Esophagus muscularis mucosa (tissue), 4 donors: Measurements from ENCODE around the gene PLCD1. TPM values are rescaled to one million over a fixed set of nuclear protein-coding genes. Genes with fewer than 3 reads are reported as not detected.
A peak's percentile ranks its signal among the peaks of the same experiment; 100 is the strongest.

Source experiments
- DNase-seq: peaks from one replicate; pipeline ENCODE4 v3.0.0-alpha.2; 2017; ENCODE audit errors: extremely low spot score
- H3K27ac ChIP-seq, 4 donors: fragments of 200-600 bp; sonication (generic); replicated peaks in 1 of 4; 1 replicate in 3 of 4; 2 replicates in 1 of 4; pipeline ENCODE4 v1.5.1; 2016 to 2019; ENCODE audit warnings: mild to moderate bottlenecking in 1 of 4
- H3K27me3 ChIP-seq, 4 donors: fragments of 200-600 bp; sonication (generic); one replicate each; pipeline versions ENCODE4 v1.5.1 to v1.6.0; 2016 to 2019
- H3K36me3 ChIP-seq, 4 donors: fragments of 200-600 bp; sonication (generic); one replicate each; pipeline ENCODE4 v1.5.1; 2016 to 2019
- H3K4me1 ChIP-seq, 4 donors: fragments of 200-600 bp; sonication (generic); one replicate each; pipeline ENCODE4 v1.5.1; 2016 to 2019
- H3K4me3 ChIP-seq, 4 donors: fragments of 200-600 bp; sonication (generic); 1 replicate in 2 of 4; 2 replicates in 2 of 4; pipeline ENCODE4 v1.5.1; 2016 to 2019; ENCODE audit warnings: mild to moderate bottlenecking in 4 of 4, moderate library complexity in 1 of 4
- H3K9me3 ChIP-seq, 4 donors: fragments of 200-600 bp; sonication (generic); 1 replicate in 3 of 4; 2 replicates in 1 of 4; pipeline ENCODE4 v1.5.1; 2016 to 2019
- CTCF ChIP-seq, 3 experiments: fragments of 200-600 bp in 2 of 3; fragments of 450-650 bp in 1 of 3; sonication (generic) in 2 of 3; IDR thresholded peaks; one replicate each; pipeline ENCODE4 v1.5.1; 2017 to 2019; ENCODE audit warnings: antibody characterized with exemption in 3 of 3, mild to moderate bottlenecking in 2 of 3, moderate library complexity in 1 of 3
- EP300 ChIP-seq: sonication (generic); formaldehyde crosslinking; IDR thresholded peaks from one replicate; pipeline ENCODE4 v1.6.1; 2017; ENCODE audit warnings: antibody characterized with exemption
- POLR2A ChIP-seq: fragments of 450-650 bp; IDR thresholded peaks from one replicate; pipeline ENCODE4 v1.6.1; 2017; ENCODE audit warnings: antibody characterized with exemption, moderate library complexity, mild to moderate bottlenecking, low read depth
- POLR2AphosphoS5 ChIP-seq, 2 donors: sonication (generic); formaldehyde crosslinking; IDR thresholded peaks; one replicate each; pipeline ENCODE4 v1.6.1; 2017; ENCODE audit warnings: antibody characterized with exemption in 2 of 2
- WGBS: methylation state at CpG from one replicate; pipeline ENCODE4 v1.1.5; 2018; 5-methylcytosine and 5-hydroxymethylcytosine counted together
- intact Hi-C: fragments of 100-400 bp; cut with DNase I; formaldehyde crosslinking; loops from one replicate; pipeline ENCODE4 v1.15.1; 2023
- total RNA-seq, 4 donors: library from RNA; depleted of rRNA; stranded (reverse); fragments of >200 nt; gene quantifications; one replicate each; pipeline versions ENCODE4 v1.1.0 to v1.2.1, GENCODE V29; 2016

The PLCD1 gene
- total RNA-seq, 4 donors from 2014 or later = 21.0 to 35.3 (median 28.5) TPM

DNA sequence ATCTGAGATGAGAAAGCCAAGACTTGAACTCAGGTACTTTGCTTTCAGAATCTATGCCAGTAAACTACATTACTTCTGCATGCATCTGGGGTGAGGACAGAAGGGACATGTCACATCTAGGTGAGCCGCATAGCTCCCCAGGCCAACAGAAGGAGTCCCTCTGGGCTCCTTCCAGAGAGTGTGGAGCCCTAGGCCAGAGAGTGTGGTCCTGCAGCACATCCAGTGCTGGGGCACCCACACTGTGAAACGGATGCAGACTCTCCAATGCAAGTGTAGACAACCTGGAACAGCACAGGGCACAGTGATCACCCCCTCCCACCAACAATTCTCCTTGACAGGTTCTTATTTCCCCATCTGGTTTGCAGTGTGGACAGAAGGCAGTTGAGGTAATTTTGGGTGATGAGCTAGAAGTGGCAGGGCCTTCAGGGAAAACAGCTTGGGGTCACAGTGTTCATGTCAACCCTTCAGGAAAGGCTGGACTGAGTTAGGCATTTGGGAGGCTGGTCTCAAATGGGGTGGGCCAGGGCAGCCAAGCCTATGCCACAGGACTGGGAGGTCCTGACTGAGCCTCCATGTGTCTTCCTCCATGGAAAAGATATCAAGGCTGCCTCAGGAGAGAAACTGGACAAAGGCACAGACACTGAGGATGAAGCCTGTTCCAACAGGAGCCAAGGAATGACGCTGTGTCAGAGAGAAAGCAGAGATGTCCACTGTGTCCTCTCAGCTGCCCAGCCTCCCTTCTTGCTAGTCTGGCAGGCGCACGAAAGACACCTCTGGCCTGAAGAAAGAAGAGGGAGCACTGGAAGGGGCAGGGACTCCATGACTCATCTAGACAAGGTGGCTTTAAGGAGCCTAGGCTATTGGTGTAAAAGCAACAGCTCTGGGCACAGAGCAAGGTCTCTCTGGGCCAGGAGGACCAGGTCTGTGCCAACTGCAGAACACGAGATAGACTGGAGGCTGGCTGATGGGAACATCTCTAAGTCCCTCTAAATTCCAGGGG lies 1.7 kb downstream of the PLCD1 start:
- no peaks in the 10 kb centered on the region for H3K36me3 ChIP-seq
- H3K9me3 ChIP-seq = no peaks in the 10 kb centered on the region
- 88% methylated on average over 6 of the region's 6 CpGs for WGBS
- DNase-seq = no peak
- peak overlapping the region in 1 of 4 donors; percentile 68 for H3K4me3 ChIP-seq
- H3K27me3 ChIP-seq = no peaks in the 10 kb centered on the region
- TF ChIP-seq POLR2AphosphoS5 (IDR thresholded peaks at IDR 0.05) (no peak), POLR2A (no peak), EP300 (no peak), CTCF (IDR thresholded peaks at IDR 0.05) (no peak)
- intact Hi-C loops = no loop called here
- H3K27ac ChIP-seq = peak overlapping the region; percentile 87 to 93 (median 90)
- peaks cover 32 to 67% (median 61%) of the 10 kb centered on the region in 4 donors for H3K4me1 ChIP-seq

DNA sequence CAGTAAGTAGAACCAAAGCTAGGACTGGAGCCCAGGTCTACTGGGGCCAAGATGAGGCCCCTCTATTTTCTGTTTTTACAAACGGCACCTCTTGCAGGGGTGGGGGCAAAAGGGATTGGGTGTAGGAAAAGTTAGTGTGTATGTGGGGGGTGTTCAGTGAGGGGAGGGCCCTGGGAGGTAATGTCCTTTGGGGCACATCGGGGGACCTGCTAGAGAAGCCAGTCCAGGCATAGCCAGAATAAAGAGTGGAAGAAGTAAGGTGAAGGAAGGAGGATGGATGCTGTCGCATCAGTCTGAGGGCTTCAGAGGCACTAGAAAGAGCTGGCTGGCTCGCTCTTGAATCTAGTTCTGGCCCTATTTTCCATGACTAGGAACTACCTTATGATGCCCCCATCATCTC lies 2.6 kb downstream of the PLCD1 start:
- peaks cover 32 to 67% (median 62%) of the 10 kb centered on the region in 4 donors for H3K4me1 ChIP-seq
- H3K36me3 ChIP-seq = no peaks in the 10 kb centered on the region
- no peaks in the 10 kb centered on the region for H3K27me3 ChIP-seq
- peak overlapping the region; percentile 91 to 95 (median 94) for H3K27ac ChIP-seq
- H3K4me3 ChIP-seq = no peak overlapping the region
- intact Hi-C loops = no loop called here
- DNase-seq = no peak
- TF ChIP-seq POLR2AphosphoS5 (IDR thresholded peaks at IDR 0.05) = no peak
- TF ChIP-seq CTCF (IDR thresholded peaks at IDR 0.05) = no peak
- TF ChIP-seq EP300 = no peak
- no peak for TF ChIP-seq POLR2A
- WGBS = 74% methylated on average over 4 of the region's 4 CpGs
- no peaks in the 10 kb centered on the region for H3K9me3 ChIP-seq

DNA sequence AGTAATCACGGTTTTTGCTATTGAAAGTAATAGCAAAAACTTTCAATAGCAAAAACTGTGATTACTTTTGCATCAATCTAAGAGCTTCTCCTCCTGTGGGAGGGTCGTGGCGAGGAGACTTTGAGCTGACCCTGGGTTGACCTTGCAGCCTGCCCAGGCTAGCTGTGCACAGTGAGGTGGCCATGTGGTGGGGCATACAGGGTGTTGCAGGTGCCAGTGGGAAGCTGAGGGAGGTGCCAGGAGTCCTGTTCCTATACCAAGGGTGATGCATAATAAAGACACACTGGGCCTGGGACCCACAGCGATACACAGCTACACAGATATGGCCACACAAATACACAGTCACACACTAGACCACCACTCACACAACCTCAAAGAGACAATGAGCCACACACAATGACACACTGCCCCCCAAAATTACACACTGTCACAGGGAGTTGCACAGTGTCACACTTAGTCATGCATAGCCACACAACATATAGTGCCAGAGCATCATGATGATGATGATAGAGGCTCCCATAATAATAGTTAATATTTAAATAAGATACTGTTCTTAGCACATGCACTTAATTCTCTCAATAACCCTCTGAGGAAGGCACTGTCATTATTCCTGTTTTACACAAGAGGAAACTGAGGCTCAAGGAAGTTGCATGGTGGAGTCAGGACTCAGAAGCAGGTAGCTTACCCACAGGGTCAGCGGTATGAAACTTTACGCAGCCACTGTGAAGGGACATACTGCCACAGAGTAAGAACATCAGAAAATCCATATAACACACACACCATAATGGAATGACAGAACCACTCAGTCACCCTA lies 6.3 kb downstream of the PLCD1 start:
- no peak for DNase-seq
- peaks cover 0 to 23% (median 17%) of the 10 kb centered on the region in 4 donors for H3K36me3 ChIP-seq
- no peaks in the 10 kb centered on the region for H3K9me3 ChIP-seq
- 88% methylated on average over 6 of the region's 6 CpGs for WGBS
- TF ChIP-seq CTCF (IDR thresholded peaks at IDR 0.05) = no peak
- no peak for TF ChIP-seq EP300
- TF ChIP-seq POLR2A = no peak
- TF ChIP-seq POLR2AphosphoS5 (IDR thresholded peaks at IDR 0.05) = no peak
- peak overlapping the region in 1 of 4 donors; percentile 70 for H3K4me3 ChIP-seq
- no peaks in the 10 kb centered on the region for H3K27me3 ChIP-seq
- H3K27ac ChIP-seq = peak overlapping the region in 3 of 4 donors; percentile 91 to 95 (median 94)
- intact Hi-C loops = no loop called here
- H3K4me1 ChIP-seq = peaks cover 10 to 31% (median 26%) of the 10 kb centered on the region in 4 donors

DNA sequence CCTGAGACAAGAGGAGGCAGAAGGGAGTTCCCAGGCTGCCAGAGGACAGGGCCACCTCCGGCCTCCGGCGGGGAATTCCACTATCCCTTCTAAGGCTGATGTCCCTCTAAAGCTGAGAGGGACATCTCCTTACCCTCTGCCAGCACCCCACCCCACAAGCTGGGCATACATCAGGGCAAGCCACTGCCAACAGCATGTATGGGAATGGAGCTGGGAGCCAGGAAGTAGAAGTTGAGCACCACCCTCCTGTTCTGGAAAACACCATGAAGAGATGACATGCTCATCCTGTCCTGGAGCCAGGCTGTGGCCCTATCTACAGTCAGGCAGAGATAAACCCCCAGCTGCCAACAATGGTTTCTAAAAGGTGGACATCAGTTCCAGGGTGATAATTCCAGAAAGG lies 7.1 kb downstream of the PLCD1 start:
- Histone ChIP-seq H3K27ac (no peak overlapping the region), H3K4me3 (no peak overlapping the region), H3K27me3 (no peaks in the 10 kb centered on the region), H3K9me3 (no peaks in the 10 kb centered on the region), H3K36me3 (peaks cover under 1 to 31% (median 25%) of the 10 kb centered on the region in 4 donors), H3K4me1 (peaks cover 10 to 30% (median 25%) of the 10 kb centered on the region in 4 donors)
- WGBS = 67% methylated on average over 3 of the region's 3 CpGs
- TF ChIP-seq CTCF (IDR thresholded peaks at IDR 0.05) (no peak), EP300 (no peak), POLR2AphosphoS5 (IDR thresholded peaks at IDR 0.05) (no peak), POLR2A (no peak)
- intact Hi-C loops = no loop called here
- no peak for DNase-seq
